ENCODE results near the gene OLFM4. TPM values are rescaled to one million over a fixed set of nuclear protein-coding genes. Genes with fewer than 3 reads are reported as not detected.

The OLFM4 gene, protein sequence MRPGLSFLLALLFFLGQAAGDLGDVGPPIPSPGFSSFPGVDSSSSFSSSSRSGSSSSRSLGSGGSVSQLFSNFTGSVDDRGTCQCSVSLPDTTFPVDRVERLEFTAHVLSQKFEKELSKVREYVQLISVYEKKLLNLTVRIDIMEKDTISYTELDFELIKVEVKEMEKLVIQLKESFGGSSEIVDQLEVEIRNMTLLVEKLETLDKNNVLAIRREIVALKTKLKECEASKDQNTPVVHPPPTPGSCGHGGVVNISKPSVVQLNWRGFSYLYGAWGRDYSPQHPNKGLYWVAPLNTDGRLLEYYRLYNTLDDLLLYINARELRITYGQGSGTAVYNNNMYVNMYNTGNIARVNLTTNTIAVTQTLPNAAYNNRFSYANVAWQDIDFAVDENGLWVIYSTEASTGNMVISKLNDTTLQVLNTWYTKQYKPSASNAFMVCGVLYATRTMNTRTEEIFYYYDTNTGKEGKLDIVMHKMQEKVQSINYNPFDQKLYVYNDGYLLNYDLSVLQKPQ
- polyA plus RNA-seq (2013, experiment 1 of 2): not detected
- not detected for polyA plus RNA-seq (2013, experiment 2 of 2)

DNA sequence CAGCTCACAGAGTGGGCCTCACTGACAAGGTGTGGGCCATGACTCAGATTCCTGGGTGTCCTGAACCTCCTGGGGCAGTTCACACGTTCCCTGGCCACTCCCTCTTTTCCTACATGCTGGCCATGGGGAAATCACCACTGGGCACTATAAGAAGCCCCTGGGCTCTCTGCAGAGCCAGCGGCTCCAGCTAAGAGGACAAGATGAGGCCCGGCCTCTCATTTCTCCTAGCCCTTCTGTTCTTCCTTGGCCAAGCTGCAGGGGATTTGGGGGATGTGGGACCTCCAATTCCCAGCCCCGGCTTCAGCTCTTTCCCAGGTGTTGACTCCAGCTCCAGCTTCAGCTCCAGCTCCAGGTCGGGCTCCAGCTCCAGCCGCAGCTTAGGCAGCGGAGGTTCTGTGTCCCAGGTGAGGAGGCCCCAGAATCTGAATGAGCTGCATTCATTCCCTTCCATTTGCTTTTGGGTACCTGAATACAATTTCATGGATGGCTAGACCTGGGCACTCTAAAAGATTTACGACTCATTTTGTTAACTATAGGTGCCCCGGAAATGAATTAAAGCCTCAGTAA, at the start of gene OLFM4:
TSS of gene OLFM4 (plus strand) at position 177 of the 567 bp plus-strand sequence. CDS start at position 201, 24 bp downstream.
- H3K79me1 ChIP-seq (ENCODE audit: low read length): no peaks in the 10 kb centered on the region
- H3K9ac ChIP-seq (ENCODE audit: low read length): no peak within 1 kb of the TSS
- H3K23ac ChIP-seq (ENCODE audit: low read length): no peak within 1 kb of the TSS
- H3K4me2 ChIP-seq (ENCODE audit: low read length): no peak within 1 kb of the TSS
- H3K4me1 ChIP-seq (ENCODE audit: control insufficient read depth, low read depth, low read length): no peaks in the 10 kb centered on the region
- no peak within 1 kb of the TSS for H4K5ac ChIP-seq (ENCODE audit: low read length)
- H2BK120ac ChIP-seq (ENCODE audit: low read depth, low read length): no peak within 1 kb of the TSS
- H2AK5ac ChIP-seq (ENCODE audit: low read length): no peak within 1 kb of the TSS
- no peaks in the 10 kb centered on the region for H3K79me2 ChIP-seq (ENCODE audit: control insufficient read depth, insufficient read depth, low read length)
- H2BK5ac ChIP-seq (ENCODE audit: low read length): no peak within 1 kb of the TSS
- no peak within 1 kb of the TSS for H3K4me3 ChIP-seq (ENCODE audit: low read length)
- no peak for DNase-seq
- H3K27me3 ChIP-seq (ENCODE audit: insufficient read depth, low read length, poor library complexity): peaks cover 2% of the 10 kb centered on the region
- no CpG with 5 or more reads among the region's 9 CpGs for WGBS (ENCODE audit: extremely low coverage, insufficient coverage, low lambda C conversion rate)
- H3K27ac ChIP-seq (ENCODE audit: low read depth, low read length): no peak within 1 kb of the TSS
- H3K36me3 ChIP-seq (ENCODE audit: control insufficient read depth, insufficient read depth, low read length): no peaks in the 10 kb centered on the region
- no peak within 1 kb of the TSS for H3K18ac ChIP-seq (ENCODE audit: low read length)
- H3K56ac ChIP-seq (ENCODE audit: low read length): no peak within 1 kb of the TSS
- H4K8ac ChIP-seq (ENCODE audit: low read depth, low read length): no peak within 1 kb of the TSS
- no peak within 1 kb of the TSS for H2BK15ac ChIP-seq (replicated peaks; ENCODE audit: low read depth)
- no peak within 1 kb of the TSS for H3K4ac ChIP-seq (ENCODE audit: low read depth, low read length)

GRCh38 chr13:52978989-52979388, 49.6 kb upstream of the OLFM4 start:
- no peak overlapping the region for H2BK15ac ChIP-seq (replicated peaks; ENCODE audit: low read depth)
- no peaks in the 10 kb centered on the region for H3K27me3 ChIP-seq (ENCODE audit: insufficient read depth, low read length, poor library complexity)
- H3K23ac ChIP-seq (ENCODE audit: low read length): no peak overlapping the region
- H4K8ac ChIP-seq (ENCODE audit: low read depth, low read length): no peak overlapping the region
- no peak overlapping the region for H3K4me3 ChIP-seq (ENCODE audit: low read length)
- H2AK5ac ChIP-seq (ENCODE audit: low read length): no peak overlapping the region
- H3K9ac ChIP-seq (ENCODE audit: low read length): no peak overlapping the region
- no peak for DNase-seq
- H4K5ac ChIP-seq (ENCODE audit: low read length): no peak overlapping the region
- H3K36me3 ChIP-seq (ENCODE audit: control insufficient read depth, insufficient read depth, low read length): no peaks in the 10 kb centered on the region
- H3K4me1 ChIP-seq (ENCODE audit: control insufficient read depth, low read depth, low read length): no peaks in the 10 kb centered on the region
- no peak overlapping the region for H3K18ac ChIP-seq (ENCODE audit: low read length)
- no peak overlapping the region for H3K56ac ChIP-seq (ENCODE audit: low read length)
- no peaks in the 10 kb centered on the region for H3K79me1 ChIP-seq (ENCODE audit: low read length)
- no peak overlapping the region for H2BK120ac ChIP-seq (ENCODE audit: low read depth, low read length)
- no peak overlapping the region for H2BK5ac ChIP-seq (ENCODE audit: low read length)
- H3K4ac ChIP-seq (ENCODE audit: low read depth, low read length): no peak overlapping the region
- H3K4me2 ChIP-seq (ENCODE audit: low read length): no peak overlapping the region
- WGBS (ENCODE audit: extremely low coverage, insufficient coverage, low lambda C conversion rate): no CpG with 5 or more reads among the region's 5 CpGs
- H3K79me2 ChIP-seq (ENCODE audit: control insufficient read depth, insufficient read depth, low read length): no peaks in the 10 kb centered on the region
- H3K27ac ChIP-seq (ENCODE audit: low read depth, low read length): no peak overlapping the region

- H4K5ac ChIP-seq (ENCODE audit: low read length): no peak overlapping the region
- no peak overlapping the region for H3K23ac ChIP-seq (ENCODE audit: low read length)
- H3K27me3 ChIP-seq (ENCODE audit: insufficient read depth, low read length, poor library complexity): no peaks in the 10 kb centered on the region
- H2BK120ac ChIP-seq (ENCODE audit: low read depth, low read length): no peak overlapping the region
- no peak overlapping the region for H3K4ac ChIP-seq (ENCODE audit: low read depth, low read length)
- H3K4me2 ChIP-seq (ENCODE audit: low read length): no peak overlapping the region
- H2BK5ac ChIP-seq (ENCODE audit: low read length): no peak overlapping the region
- H3K79me2 ChIP-seq (ENCODE audit: control insufficient read depth, insufficient read depth, low read length): no peaks in the 10 kb centered on the region
- H3K27ac ChIP-seq (ENCODE audit: low read depth, low read length): no peak overlapping the region
- no peak overlapping the region for H2BK15ac ChIP-seq (replicated peaks; ENCODE audit: low read depth)
- H3K9ac ChIP-seq (ENCODE audit: low read length): no peak overlapping the region
- no peak overlapping the region for H3K18ac ChIP-seq (ENCODE audit: low read length)
- no peaks in the 10 kb centered on the region for H3K79me1 ChIP-seq (ENCODE audit: low read length)
- no peaks in the 10 kb centered on the region for H3K4me1 ChIP-seq (ENCODE audit: control insufficient read depth, low read depth, low read length)
- no peak overlapping the region for H2AK5ac ChIP-seq (ENCODE audit: low read length)
- DNase-seq: no peak
- no peak overlapping the region for H3K56ac ChIP-seq (ENCODE audit: low read length)
- no CpG with 5 or more reads among the region's 5 CpGs for WGBS (ENCODE audit: extremely low coverage, insufficient coverage, low lambda C conversion rate)
- no peak overlapping the region for H3K4me3 ChIP-seq (ENCODE audit: low read length)
- no peak overlapping the region for H4K8ac ChIP-seq (ENCODE audit: low read depth, low read length)
- H3K36me3 ChIP-seq (ENCODE audit: control insufficient read depth, insufficient read depth, low read length): no peaks in the 10 kb centered on the region
Measured at GRCh38 chr13:52980695-52981094, 47.9 kb upstream of the OLFM4 start.

- Histone ChIP-seq H3K56ac (ENCODE audit: low read length) (no peak overlapping the region), H2AK5ac (ENCODE audit: low read length) (no peak overlapping the region), H3K79me2 (ENCODE audit: control insufficient read depth, insufficient read depth, low read length) (no peaks in the 10 kb centered on the region), H3K18ac (ENCODE audit: low read length) (no peak overlapping the region), H3K23ac (ENCODE audit: low read length) (no peak overlapping the region), H3K9ac (ENCODE audit: low read length) (no peak overlapping the region), H3K36me3 (ENCODE audit: control insufficient read depth, insufficient read depth, low read length) (no peaks in the 10 kb centered on the region), H3K4me3 (ENCODE audit: low read length) (no peak overlapping the region), H4K5ac (ENCODE audit: low read length) (no peak overlapping the region), H3K4me2 (ENCODE audit: low read length) (no peak overlapping the region), H3K4ac (ENCODE audit: low read depth, low read length) (no peak overlapping the region), H3K27ac (ENCODE audit: low read depth, low read length) (no peak overlapping the region), H4K8ac (ENCODE audit: low read depth, low read length) (no peak overlapping the region), H2BK5ac (ENCODE audit: low read length) (no peak overlapping the region), H2BK15ac (replicated peaks; ENCODE audit: low read depth) (no peak overlapping the region), H3K79me1 (ENCODE audit: low read length) (no peaks in the 10 kb centered on the region), H2BK120ac (ENCODE audit: low read depth, low read length) (no peak overlapping the region), H3K27me3 (ENCODE audit: insufficient read depth, low read length, poor library complexity) (no peaks in the 10 kb centered on the region), H3K4me1 (ENCODE audit: control insufficient read depth, low read depth, low read length) (no peaks in the 10 kb centered on the region)
- WGBS (ENCODE audit: extremely low coverage, insufficient coverage, low lambda C conversion rate): no CpG with 5 or more reads among the region's 4 CpGs
- DNase-seq: no peak
Measured at GRCh38 chr13:52983836-52984235, 44.8 kb upstream of the OLFM4 start.

DNA sequence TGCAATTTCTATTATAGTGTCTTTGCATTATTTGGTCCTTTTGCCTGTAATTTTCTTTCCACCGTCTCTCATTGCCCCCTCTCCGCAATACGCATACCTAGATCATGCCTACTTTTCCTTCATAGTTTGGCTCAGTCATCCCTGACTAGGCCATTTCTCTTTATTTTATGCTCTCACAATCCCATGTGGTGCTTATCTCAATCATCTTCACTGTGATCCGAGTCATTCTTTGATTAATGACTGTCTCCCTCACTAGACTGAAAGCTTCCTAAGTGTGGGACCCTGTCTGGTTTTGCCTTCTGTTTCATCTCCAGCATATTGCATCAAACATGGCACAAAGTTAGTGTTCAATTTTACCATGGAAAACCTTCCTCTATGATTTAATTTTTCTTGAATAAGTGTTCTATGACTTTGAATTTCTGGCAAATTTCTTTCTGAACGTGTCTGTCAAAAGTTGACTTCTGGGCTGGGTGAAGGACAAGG, 43.7 kb upstream of the OLFM4 start:
- H4K8ac ChIP-seq (ENCODE audit: low read depth, low read length): no peak overlapping the region
- H3K4me1 ChIP-seq (ENCODE audit: control insufficient read depth, low read depth, low read length): no peaks in the 10 kb centered on the region
- no peak overlapping the region for H2BK15ac ChIP-seq (replicated peaks; ENCODE audit: low read depth)
- no peak overlapping the region for H3K23ac ChIP-seq (ENCODE audit: low read length)
- H3K79me1 ChIP-seq (ENCODE audit: low read length): no peaks in the 10 kb centered on the region
- no peaks in the 10 kb centered on the region for H3K79me2 ChIP-seq (ENCODE audit: control insufficient read depth, insufficient read depth, low read length)
- no CpG with 5 or more reads among the region's 5 CpGs for WGBS (ENCODE audit: extremely low coverage, insufficient coverage, low lambda C conversion rate)
- H3K18ac ChIP-seq (ENCODE audit: low read length): no peak overlapping the region
- no peak overlapping the region for H3K4me2 ChIP-seq (ENCODE audit: low read length)
- H3K4ac ChIP-seq (ENCODE audit: low read depth, low read length): no peak overlapping the region
- H3K27me3 ChIP-seq (ENCODE audit: insufficient read depth, low read length, poor library complexity): no peaks in the 10 kb centered on the region
- no peak overlapping the region for H2AK5ac ChIP-seq (ENCODE audit: low read length)
- no peak overlapping the region for H3K9ac ChIP-seq (ENCODE audit: low read length)
- no peak overlapping the region for H3K27ac ChIP-seq (ENCODE audit: low read depth, low read length)
- H4K5ac ChIP-seq (ENCODE audit: low read length): no peak overlapping the region
- no peak overlapping the region for H3K4me3 ChIP-seq (ENCODE audit: low read length)
- no peak for DNase-seq
- no peak overlapping the region for H3K56ac ChIP-seq (ENCODE audit: low read length)
- no peak overlapping the region for H2BK5ac ChIP-seq (ENCODE audit: low read length)
- H3K36me3 ChIP-seq (ENCODE audit: control insufficient read depth, insufficient read depth, low read length): no peaks in the 10 kb centered on the region
- no peak overlapping the region for H2BK120ac ChIP-seq (ENCODE audit: low read depth, low read length)
